ENCODE measurements around the gene STXBP6. TPM values are rescaled to one million over a fixed set of nuclear protein-coding genes. Genes with fewer than 3 reads are reported as not detected.
A peak's percentile ranks its signal among the peaks of the same experiment; 100 is the strongest.

STXBP6 gene
- total and polyA plus RNA-seq, 2 of the 13 experiments (the other 11 are each of a cell fraction or from before 2014, with no cell fraction given), result 35.3 to 42.8 TPM

DNA sequence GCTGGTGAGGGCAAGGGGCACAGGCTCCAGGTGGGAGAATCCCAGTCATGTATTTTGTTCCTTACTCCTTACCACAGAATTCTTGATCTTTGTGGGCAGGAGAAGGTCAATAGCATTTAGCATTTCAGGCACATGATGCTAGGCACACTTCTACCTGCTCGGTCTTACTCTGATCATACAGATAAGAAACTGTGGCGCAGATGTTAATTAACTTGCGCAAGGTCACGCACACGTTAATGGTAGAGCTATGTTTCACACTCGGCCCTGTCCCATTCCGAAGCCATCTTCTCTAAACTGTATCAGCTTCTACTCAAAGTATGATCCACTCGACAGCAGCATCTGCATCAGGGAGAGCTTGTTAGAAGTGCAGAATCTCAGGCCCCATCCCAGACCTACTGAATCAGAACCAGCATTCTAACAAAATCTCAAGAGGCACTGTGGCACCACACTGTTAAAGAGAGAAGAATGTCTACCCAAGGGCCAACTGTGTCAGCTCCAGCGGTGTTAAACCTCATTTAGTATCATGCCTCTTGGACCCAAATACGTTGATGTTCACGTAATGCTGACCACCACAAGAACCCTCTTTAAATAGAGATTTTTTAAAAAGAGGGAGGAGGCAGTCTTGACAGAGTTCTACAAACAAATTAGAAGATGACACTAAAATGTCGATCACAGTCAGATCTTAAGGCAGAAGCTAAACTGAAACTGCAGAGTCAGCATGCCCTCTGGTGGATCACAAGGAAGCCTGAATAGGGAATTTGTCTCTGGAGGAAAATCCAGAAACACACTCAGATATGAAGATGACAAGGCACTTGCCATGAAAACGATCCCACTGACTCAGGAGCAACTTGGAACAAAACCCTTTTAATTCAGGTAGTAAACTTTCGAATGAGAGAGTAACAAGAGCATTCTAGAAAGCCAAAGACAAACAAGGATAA is 7.3 kb downstream of the STXBP6 start (continued):
- TF ChIP-seq ZNF496 (CRISPR knock-in tag; IDR thresholded peaks at IDR 0.05; ENCODE audit: insufficient replicate concordance) (no peak), MAFK (conservative IDR thresholded peaks at IDR 0.05 in 1 of 2, IDR thresholded peaks at IDR 0.05 in 1 of 2; ENCODE audit: low read length in 2 of 2) (peak; percentile 100), ZNF616 (CRISPR knock-in tag; IDR thresholded peaks at IDR 0.05; ENCODE audit: low read depth) (no peak), STAT5B (CRISPR knock-in tag; IDR thresholded peaks at IDR 0.05) (no peak), PRPF4 (IDR thresholded peaks at IDR 0.05; ENCODE audit: low read depth, low read length, poor library complexity, severe bottlenecking) (peak; percentile 84), ZNF563 (CRISPR knock-in tag; IDR thresholded peaks at IDR 0.05) (no peak), TBX2 (CRISPR knock-in tag; IDR thresholded peaks at IDR 0.05; ENCODE audit: borderline replicate concordance) (no peak), CCDC6 (CRISPR knock-in tag; IDR thresholded peaks at IDR 0.05) (no peak), PHF20 (CRISPR knock-in tag; IDR thresholded peaks at IDR 0.05) (no peak), NR2F6 (IDR thresholded peaks at IDR 0.05) (no peak), NR2F6 (CRISPR knock-in tag; IDR thresholded peaks at IDR 0.05) (0 out of 2 replicates have a peak, but pooled peaks have one; percentile 12), ZNF75D (CRISPR knock-in tag; IDR thresholded peaks at IDR 0.05; ENCODE audit: borderline replicate concordance) (no peak), HNRNPH1 (optimal IDR thresholded peaks at IDR 0.05; ENCODE audit: low read depth, low read length) (no peak), MXI1 (IDR thresholded peaks at IDR 0.05; ENCODE audit: borderline replicate concordance, low read depth, low read length) (no peak), TSC22D2 (CRISPR knock-in tag; IDR thresholded peaks at IDR 0.05; ENCODE audit: borderline replicate concordance) (no peak), ZNF670 (CRISPR knock-in tag; IDR thresholded peaks at IDR 0.05; ENCODE audit: borderline replicate concordance) (no peak), ZFP1 (CRISPR knock-in tag; IDR thresholded peaks at IDR 0.05) (no peak), ZSCAN29 (CRISPR knock-in tag; conservative IDR thresholded peaks at IDR 0.05) (no peak), TBL1XR1 (IDR thresholded peaks at IDR 0.05; ENCODE audit: borderline replicate concordance, low read length, partially characterized antibody) (no peak), KMT2A (CRISPR knock-in tag; IDR thresholded peaks at IDR 0.05) (peak; percentile 50; the same call in 1 of the 2 replicates), PRMT3 (CRISPR knock-in tag; IDR thresholded peaks at IDR 0.05; ENCODE audit: borderline replicate concordance, low read depth) (no peak), AHR (CRISPR knock-in tag; IDR thresholded peaks at IDR 0.05) (no peak), RAD21 (CRISPR knock-in tag; IDR thresholded peaks at IDR 0.05) (peak; percentile 86)
- TF ChIP-seq, protein P1, sequence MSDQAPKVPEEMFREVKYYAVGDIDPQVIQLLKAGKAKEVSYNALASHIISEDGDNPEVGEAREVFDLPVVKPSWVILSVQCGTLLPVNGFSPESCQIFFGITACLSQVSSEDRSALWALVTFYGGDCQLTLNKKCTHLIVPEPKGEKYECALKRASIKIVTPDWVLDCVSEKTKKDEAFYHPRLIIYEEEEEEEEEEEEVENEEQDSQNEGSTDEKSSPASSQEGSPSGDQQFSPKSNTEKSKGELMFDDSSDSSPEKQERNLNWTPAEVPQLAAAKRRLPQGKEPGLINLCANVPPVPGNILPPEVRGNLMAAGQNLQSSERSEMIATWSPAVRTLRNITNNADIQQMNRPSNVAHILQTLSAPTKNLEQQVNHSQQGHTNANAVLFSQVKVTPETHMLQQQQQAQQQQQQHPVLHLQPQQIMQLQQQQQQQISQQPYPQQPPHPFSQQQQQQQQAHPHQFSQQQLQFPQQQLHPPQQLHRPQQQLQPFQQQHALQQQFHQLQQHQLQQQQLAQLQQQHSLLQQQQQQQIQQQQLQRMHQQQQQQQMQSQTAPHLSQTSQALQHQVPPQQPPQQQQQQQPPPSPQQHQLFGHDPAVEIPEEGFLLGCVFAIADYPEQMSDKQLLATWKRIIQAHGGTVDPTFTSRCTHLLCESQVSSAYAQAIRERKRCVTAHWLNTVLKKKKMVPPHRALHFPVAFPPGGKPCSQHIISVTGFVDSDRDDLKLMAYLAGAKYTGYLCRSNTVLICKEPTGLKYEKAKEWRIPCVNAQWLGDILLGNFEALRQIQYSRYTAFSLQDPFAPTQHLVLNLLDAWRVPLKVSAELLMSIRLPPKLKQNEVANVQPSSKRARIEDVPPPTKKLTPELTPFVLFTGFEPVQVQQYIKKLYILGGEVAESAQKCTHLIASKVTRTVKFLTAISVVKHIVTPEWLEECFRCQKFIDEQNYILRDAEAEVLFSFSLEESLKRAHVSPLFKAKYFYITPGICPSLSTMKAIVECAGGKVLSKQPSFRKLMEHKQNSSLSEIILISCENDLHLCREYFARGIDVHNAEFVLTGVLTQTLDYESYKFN (CRISPR knock-in tag; conservative IDR thresholded peaks at IDR 0.05), result no peak
- TF ChIP-seq, protein P2, sequence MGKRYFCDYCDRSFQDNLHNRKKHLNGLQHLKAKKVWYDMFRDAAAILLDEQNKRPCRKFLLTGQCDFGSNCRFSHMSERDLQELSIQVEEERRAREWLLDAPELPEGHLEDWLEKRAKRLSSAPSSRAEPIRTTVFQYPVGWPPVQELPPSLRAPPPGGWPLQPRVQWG (CRISPR knock-in tag; IDR thresholded peaks at IDR 0.05; ENCODE audit: borderline replicate concordance, low read depth), result no peak
- TF ChIP-seq, protein P3, sequence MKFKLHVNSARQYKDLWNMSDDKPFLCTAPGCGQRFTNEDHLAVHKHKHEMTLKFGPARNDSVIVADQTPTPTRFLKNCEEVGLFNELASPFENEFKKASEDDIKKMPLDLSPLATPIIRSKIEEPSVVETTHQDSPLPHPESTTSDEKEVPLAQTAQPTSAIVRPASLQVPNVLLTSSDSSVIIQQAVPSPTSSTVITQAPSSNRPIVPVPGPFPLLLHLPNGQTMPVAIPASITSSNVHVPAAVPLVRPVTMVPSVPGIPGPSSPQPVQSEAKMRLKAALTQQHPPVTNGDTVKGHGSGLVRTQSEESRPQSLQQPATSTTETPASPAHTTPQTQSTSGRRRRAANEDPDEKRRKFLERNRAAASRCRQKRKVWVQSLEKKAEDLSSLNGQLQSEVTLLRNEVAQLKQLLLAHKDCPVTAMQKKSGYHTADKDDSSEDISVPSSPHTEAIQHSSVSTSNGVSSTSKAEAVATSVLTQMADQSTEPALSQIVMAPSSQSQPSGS (CRISPR knock-in tag; IDR thresholded peaks at IDR 0.05), result 0 out of 2 replicates have a peak, but pooled peaks have one; percentile 20

All from HepG2 (cell line).